ENCODE data around the gene MINDY1. TPM values are rescaled to one million over a fixed set of nuclear protein-coding genes. Genes with fewer than 3 reads are reported as not detected.

Gene MINDY1
- total RNA-seq, 1 experiment from 2014 or later, result 15.8 TPM

DNA sequence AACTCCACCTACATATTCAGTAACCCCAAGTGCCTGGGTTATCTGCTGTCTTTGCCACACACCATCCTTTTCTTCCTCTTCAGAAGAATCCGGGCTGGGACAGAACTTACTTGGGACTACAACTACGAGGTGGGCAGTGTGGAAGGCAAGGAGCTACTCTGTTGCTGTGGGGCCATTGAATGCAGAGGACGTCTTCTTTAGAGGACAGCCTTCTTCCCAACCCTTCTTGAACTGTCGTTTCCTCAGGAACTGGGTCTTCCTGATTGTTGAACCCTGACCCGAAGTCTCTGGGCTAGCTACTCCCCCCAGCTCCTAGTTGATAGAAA lies 42.6 kb downstream of the MINDY1 start:
- DNase-seq (ENCODE audit: low read depth, low spot score), result no peak
- no peak for ATAC-seq
- no TSS peak for BruUV-seq (replicated peaks)
- Histone ChIP-seq H3K36me3 (ENCODE audit: control insufficient read depth, insufficient read depth, low read length) (peaks cover 37% of the 10 kb centered on the region), H3K9me3 (ENCODE audit: control insufficient read depth, insufficient read depth, low read depth, low read length) (no peaks in the 10 kb centered on the region), H3K27ac (ENCODE audit: low read length) (no peak overlapping the region), H3K27me3 (ENCODE audit: control insufficient read depth, insufficient read depth, low read length) (no peaks in the 10 kb centered on the region), H3K4me3 (ENCODE audit: low read depth in 2 of 2, low read length in 2 of 2) (no peak overlapping the region), H3K4me1 (ENCODE audit: control insufficient read depth, insufficient read depth, low read length) (peaks cover 7% of the 10 kb centered on the region; the same call in 1 of the 2 replicates)
- intact Hi-C loops (cut with micrococcal nuclease; ENCODE audit: unreplicated experiment) (no loop called here), in situ Hi-C loops (cut with HindIII; ENCODE audit: low pct_unique_long_range_greater_than_20kb, low sequenced_read_pairs) (no loop called here)
- ChIA-PET CTCF (no interaction called here), POLR2A (no interaction called here)
- TF ChIP-seq, protein P1, sequence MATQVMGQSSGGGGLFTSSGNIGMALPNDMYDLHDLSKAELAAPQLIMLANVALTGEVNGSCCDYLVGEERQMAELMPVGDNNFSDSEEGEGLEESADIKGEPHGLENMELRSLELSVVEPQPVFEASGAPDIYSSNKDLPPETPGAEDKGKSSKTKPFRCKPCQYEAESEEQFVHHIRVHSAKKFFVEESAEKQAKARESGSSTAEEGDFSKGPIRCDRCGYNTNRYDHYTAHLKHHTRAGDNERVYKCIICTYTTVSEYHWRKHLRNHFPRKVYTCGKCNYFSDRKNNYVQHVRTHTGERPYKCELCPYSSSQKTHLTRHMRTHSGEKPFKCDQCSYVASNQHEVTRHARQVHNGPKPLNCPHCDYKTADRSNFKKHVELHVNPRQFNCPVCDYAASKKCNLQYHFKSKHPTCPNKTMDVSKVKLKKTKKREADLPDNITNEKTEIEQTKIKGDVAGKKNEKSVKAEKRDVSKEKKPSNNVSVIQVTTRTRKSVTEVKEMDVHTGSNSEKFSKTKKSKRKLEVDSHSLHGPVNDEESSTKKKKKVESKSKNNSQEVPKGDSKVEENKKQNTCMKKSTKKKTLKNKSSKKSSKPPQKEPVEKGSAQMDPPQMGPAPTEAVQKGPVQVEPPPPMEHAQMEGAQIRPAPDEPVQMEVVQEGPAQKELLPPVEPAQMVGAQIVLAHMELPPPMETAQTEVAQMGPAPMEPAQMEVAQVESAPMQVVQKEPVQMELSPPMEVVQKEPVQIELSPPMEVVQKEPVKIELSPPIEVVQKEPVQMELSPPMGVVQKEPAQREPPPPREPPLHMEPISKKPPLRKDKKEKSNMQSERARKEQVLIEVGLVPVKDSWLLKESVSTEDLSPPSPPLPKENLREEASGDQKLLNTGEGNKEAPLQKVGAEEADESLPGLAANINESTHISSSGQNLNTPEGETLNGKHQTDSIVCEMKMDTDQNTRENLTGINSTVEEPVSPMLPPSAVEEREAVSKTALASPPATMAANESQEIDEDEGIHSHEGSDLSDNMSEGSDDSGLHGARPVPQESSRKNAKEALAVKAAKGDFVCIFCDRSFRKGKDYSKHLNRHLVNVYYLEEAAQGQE (IDR thresholded peaks at IDR 0.05; ENCODE audit: insufficient read depth in 1 of 2, low read depth in 2 of 2, low read length in 1 of 2), result no peak
- TF ChIP-seq POLR2AphosphoS5 (IDR thresholded peaks at IDR 0.05; ENCODE audit: low read depth, low read length) (no peak), SIN3A (IDR thresholded peaks at IDR 0.05; ENCODE audit: borderline replicate concordance, insufficient read depth, low read depth, low read length) (no peak), TCF7L2 (IDR thresholded peaks at IDR 0.05; ENCODE audit: low read depth, low read length) (no peak)
- TF ChIP-seq, protein P2, sequence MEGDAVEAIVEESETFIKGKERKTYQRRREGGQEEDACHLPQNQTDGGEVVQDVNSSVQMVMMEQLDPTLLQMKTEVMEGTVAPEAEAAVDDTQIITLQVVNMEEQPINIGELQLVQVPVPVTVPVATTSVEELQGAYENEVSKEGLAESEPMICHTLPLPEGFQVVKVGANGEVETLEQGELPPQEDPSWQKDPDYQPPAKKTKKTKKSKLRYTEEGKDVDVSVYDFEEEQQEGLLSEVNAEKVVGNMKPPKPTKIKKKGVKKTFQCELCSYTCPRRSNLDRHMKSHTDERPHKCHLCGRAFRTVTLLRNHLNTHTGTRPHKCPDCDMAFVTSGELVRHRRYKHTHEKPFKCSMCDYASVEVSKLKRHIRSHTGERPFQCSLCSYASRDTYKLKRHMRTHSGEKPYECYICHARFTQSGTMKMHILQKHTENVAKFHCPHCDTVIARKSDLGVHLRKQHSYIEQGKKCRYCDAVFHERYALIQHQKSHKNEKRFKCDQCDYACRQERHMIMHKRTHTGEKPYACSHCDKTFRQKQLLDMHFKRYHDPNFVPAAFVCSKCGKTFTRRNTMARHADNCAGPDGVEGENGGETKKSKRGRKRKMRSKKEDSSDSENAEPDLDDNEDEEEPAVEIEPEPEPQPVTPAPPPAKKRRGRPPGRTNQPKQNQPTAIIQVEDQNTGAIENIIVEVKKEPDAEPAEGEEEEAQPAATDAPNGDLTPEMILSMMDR (IDR thresholded peaks at IDR 0.05), result no peak

DNA sequence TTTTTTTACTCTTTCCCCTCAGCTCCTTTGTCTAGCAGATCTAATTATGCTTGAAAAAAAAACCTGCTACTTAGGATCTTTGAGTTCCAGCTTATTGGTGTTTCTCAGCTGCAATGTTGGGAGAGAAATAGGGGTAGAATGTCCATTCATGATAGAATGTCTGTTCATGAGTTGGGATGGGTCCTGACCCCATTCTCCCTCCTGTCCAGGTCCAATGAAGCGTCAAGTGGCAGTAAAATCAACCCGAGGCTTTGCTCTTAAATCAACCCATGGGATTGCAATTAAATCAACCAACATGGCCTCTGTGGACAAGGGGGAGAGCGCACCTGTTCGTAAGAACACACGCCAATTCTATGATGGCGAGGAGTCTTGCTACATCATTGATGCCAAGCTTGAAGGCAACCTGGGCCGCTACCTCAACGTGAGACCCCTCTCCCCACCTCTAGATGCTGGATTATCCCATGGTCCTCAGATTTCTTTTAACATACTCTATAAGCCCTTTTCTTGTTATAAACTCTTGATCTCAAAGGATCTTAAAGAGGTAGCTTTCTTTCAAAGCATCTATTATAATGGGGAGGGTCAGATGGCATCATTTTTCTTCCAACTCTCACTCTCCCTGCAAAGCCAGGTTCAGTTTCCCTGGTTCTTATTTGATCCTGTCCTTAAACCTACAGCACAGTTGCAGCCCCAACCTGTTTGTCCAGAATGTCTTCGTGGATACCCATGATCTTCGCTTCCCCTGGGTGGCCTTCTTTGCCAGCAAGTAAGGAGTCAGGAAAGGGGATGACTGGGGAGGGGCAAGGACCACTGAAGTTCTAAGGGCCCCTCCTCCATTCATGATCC lies 43.2 kb downstream of the MINDY1 start:
- in situ Hi-C loops (cut with HindIII; ENCODE audit: low pct_unique_long_range_greater_than_20kb, low sequenced_read_pairs) (no loop called here), intact Hi-C loops (cut with micrococcal nuclease; ENCODE audit: unreplicated experiment) (no loop called here)
- no TSS peak for BruUV-seq (replicated peaks)
- ChIA-PET CTCF (no interaction called here), POLR2A (interaction anchor here (0.5 to 0.7 kb wide), 3 partner anchors 32 to 652 kb away, joined by 3 read pairs; no protein-coding TSS in a partner anchor)
- Histone ChIP-seq H3K9me3 (ENCODE audit: control insufficient read depth, insufficient read depth, low read depth, low read length) (no peaks in the 10 kb centered on the region), H3K27ac (ENCODE audit: low read length) (no peak overlapping the region), H3K27me3 (ENCODE audit: control insufficient read depth, insufficient read depth, low read length) (no peaks in the 10 kb centered on the region), H3K4me3 (ENCODE audit: low read depth in 2 of 2, low read length in 2 of 2) (no peak overlapping the region), H3K4me1 (ENCODE audit: control insufficient read depth, insufficient read depth, low read length) (peaks cover 5% of the 10 kb centered on the region; the same call in 1 of the 2 replicates), H3K36me3 (ENCODE audit: control insufficient read depth, insufficient read depth, low read length) (peaks cover 35% of the 10 kb centered on the region)
- ATAC-seq, result no peak
- DNase-seq (ENCODE audit: low read depth, low spot score), result no peak
- TF ChIP-seq, protein P2 (IDR thresholded peaks at IDR 0.05), result no peak
- TF ChIP-seq TCF7L2 (IDR thresholded peaks at IDR 0.05; ENCODE audit: low read depth, low read length) (no peak), SIN3A (IDR thresholded peaks at IDR 0.05; ENCODE audit: borderline replicate concordance, insufficient read depth, low read depth, low read length) (no peak), POLR2AphosphoS5 (IDR thresholded peaks at IDR 0.05; ENCODE audit: low read depth, low read length) (no peak; the same call in 1 of the 2 replicates)
- TF ChIP-seq, protein P1 (IDR thresholded peaks at IDR 0.05; ENCODE audit: insufficient read depth in 1 of 2, low read depth in 2 of 2, low read length in 1 of 2), result no peak
